ENCODE results near the gene SPAG9.
"Not testable (repeated sequence)": the region's sequence is repeated elsewhere in the genome, so short reads cannot be mapped to it uniquely, and the experiment has no call there.

The SPAG9 gene

GRCh38 chr17:51087072-51087757 lies 33.5 kb downstream of the SPAG9 start:
- no peak for DNase-seq

GRCh38 chr17:51085150-51085805 lies 35.4 kb downstream of the SPAG9 start:
- DNase-seq: no peak

- no peak for DNase-seq
Measured at GRCh38 chr17:51083981-51084380, 36.7 kb downstream of the SPAG9 start.

GRCh38 chr17:51083364-51083763 lies 37.3 kb downstream of the SPAG9 start:
- DNase-seq: not testable (repeated sequence)

- DNase-seq: no peak
Measured at GRCh38 chr17:51079049-51079448, 41.6 kb downstream of the SPAG9 start.

GRCh38 chr17:51078009-51078592 lies 42.6 kb downstream of the SPAG9 start:
- no peak for DNase-seq

GRCh38 chr17:51076821-51077220 lies 43.8 kb downstream of the SPAG9 start:
- no peak for DNase-seq

- DNase-seq: no peak
Measured at GRCh38 chr17:51071556-51071955, 49.1 kb downstream of the SPAG9 start.

GRCh38 chr17:51065466-51065865 lies 55.2 kb downstream of the SPAG9 start:
- DNase-seq: no peak

GRCh38 chr17:51064061-51064735 lies 56.5 kb downstream of the SPAG9 start:
- no peak for DNase-seq

- DNase-seq: no peak
Measured at GRCh38 chr17:51060396-51060795, 60.3 kb downstream of the SPAG9 start.

- DNase-seq: no peak
Measured at GRCh38 chr17:51059781-51060180, 60.9 kb downstream of the SPAG9 start.

- DNase-seq: no peak
Measured at GRCh38 chr17:51057534-51057933, 63.1 kb downstream of the SPAG9 start.

- no peak for DNase-seq
Measured at GRCh38 chr17:51056813-51057510, 63.7 kb downstream of the SPAG9 start.

GRCh38 chr17:51054748-51055147 lies 65.9 kb downstream of the SPAG9 start:
- no peak for DNase-seq

- no peak for DNase-seq
Measured at GRCh38 chr17:51052235-51052634, 68.4 kb downstream of the SPAG9 start.

- DNase-seq: no peak
Measured at GRCh38 chr17:51050291-51051033, 70.2 kb downstream of the SPAG9 start.

GRCh38 chr17:51046514-51047384 lies 73.9 kb downstream of the SPAG9 start:
- DNase-seq: no peak

- no peak for DNase-seq
Measured at GRCh38 chr17:51046046-51046445, 74.6 kb downstream of the SPAG9 start.

- no peak for DNase-seq
Measured at GRCh38 chr17:51045621-51046020, 75.0 kb downstream of the SPAG9 start.

- DNase-seq: no peak
Measured at GRCh38 chr17:51044976-51045375, 75.7 kb downstream of the SPAG9 start.
